A673 (cell line): Measurements from ENCODE around the gene TOR3A. TPM values are rescaled to one million over a fixed set of nuclear protein-coding genes. Genes with fewer than 3 reads are reported as not detected.

Experiments
- BruUV-seq: library from RNA; stranded (reverse); fragments of 400-500 nt; replicated peaks from 2 replicates; lab custom pipeline; 2021; lab: Mats Ljungman, UMichigan
- CTCF ChIA-PET: fragments of 300-600 bp; sonication (Branson Sonifier 250); formaldehyde crosslinking; loops from one replicate; lab custom pipeline; 2022; ENCODE audit warnings: antibody characterized with exemption; lab: Charles Lee
- POLR2A ChIA-PET: fragments of 300-600 bp; sonication (Branson Sonifier 250); formaldehyde crosslinking; loops from one replicate; lab custom pipeline; 2022; ENCODE audit warnings: antibody characterized with exemption; ENCODE audit not compliant: low non-redundant PET; lab: Charles Lee
- DNase-seq: peaks from one replicate; pipeline ENCODE4 v3.0.0-alpha.2; 2015; ENCODE audit warnings: low spot score
- H3K27ac ChIP-seq: fragments of 200-600 bp; sonication (generic); 2 replicates; pipeline ENCODE4 v1.5.1; 2016; ENCODE audit warnings: mixed run types, low read depth, mild to moderate bottlenecking, mixed read lengths, antibody characterized with exemption, low read length; ENCODE audit not compliant: poor library complexity, severe bottlenecking
- H3K27me3 ChIP-seq: fragments of 200-600 bp; sonication (generic); replicated peaks from 2 replicates; pipeline ENCODE4 v1.6.1; 2017; ENCODE audit warnings: mixed run types, low read depth, mild to moderate bottlenecking, mixed read lengths, antibody characterized with exemption, low read length; ENCODE audit not compliant: insufficient read depth, poor library complexity
- H3K36me3 ChIP-seq: fragments of 200-600 bp; sonication (generic); 2 replicates; pipeline ENCODE4 v1.6.1; 2016; ENCODE audit warnings: mixed run types, mild to moderate bottlenecking, mixed read lengths, antibody characterized with exemption, low read length; ENCODE audit not compliant: insufficient read depth, poor library complexity, severe bottlenecking
- H3K4me1 ChIP-seq: fragments of 200-600 bp; sonication (generic); 2 replicates; pipeline ENCODE4 v1.6.1; 2017; ENCODE audit warnings: mixed run types, mild to moderate bottlenecking, mixed read lengths, antibody characterized with exemption, low read length; ENCODE audit not compliant: insufficient read depth, poor library complexity, severe bottlenecking
- H3K4me3 ChIP-seq: fragments of 200-600 bp; sonication (generic); 2 replicates; pipeline ENCODE4 v1.5.1; 2016; ENCODE audit warnings: low read depth, mixed run types, mild to moderate bottlenecking, mixed read lengths, low read length; ENCODE audit not compliant: poor library complexity, severe bottlenecking
- H3K9me3 ChIP-seq: fragments of 200-600 bp; sonication (generic); 2 replicates; pipeline ENCODE4 v1.6.1; 2016; ENCODE audit warnings: mixed run types, low read depth, mild to moderate bottlenecking, mixed read lengths, antibody characterized with exemption, low read length; ENCODE audit not compliant: poor library complexity, severe bottlenecking
- CTCF ChIP-seq: fragments of 300-800, 200-600 bp; sonication (generic); conservative IDR thresholded peaks from 2 replicates; pipeline ENCODE4 v1.5.1; 2017; ENCODE audit warnings: low read depth, mild to moderate bottlenecking, antibody characterized with exemption, low read length, moderate library complexity, mixed read lengths
- EZH2 ChIP-seq: fragments of 200-600 bp; sonication (generic); IDR thresholded peaks from 2 replicates; pipeline ENCODE4 v1.6.1; 2017; ENCODE audit warnings: borderline replicate concordance, low read depth, mild to moderate bottlenecking, mixed read lengths, antibody characterized with exemption, low read length; ENCODE audit not compliant: poor library complexity, severe bottlenecking
- intact Hi-C: fragments of 100-400 bp; cut with micrococcal nuclease; formaldehyde crosslinking; loops from one replicate; pipeline ENCODE4 v1.10.0; 2022; ENCODE audit not compliant: unreplicated experiment
- total RNA-seq: library from RNA; stranded (reverse); gene quantifications from 2 replicates; pipeline ENCODE4 v1.2.3, GENCODE V29; 2021

Gene TOR3A
- total RNA-seq, 1 experiment from 2014 or later = 21.0 TPM

- Histone ChIP-seq H3K27ac (no peak overlapping the region), H3K27me3 (no peaks in the 10 kb centered on the region), H3K4me3 (no peak overlapping the region), H3K9me3 (no peaks in the 10 kb centered on the region), H3K36me3 (peaks cover 8% of the 10 kb centered on the region), H3K4me1 (peaks cover 22% of the 10 kb centered on the region)
- BruUV-seq = no TSS peak
- no peak for DNase-seq
- intact Hi-C loops = no loop called here
- TF ChIP-seq CTCF (no peak), EZH2 (no peak)
- ChIA-PET CTCF (interaction anchor here (0.6 kb wide), 1 partner anchor 391 kb away, joined by 3 read pairs; no protein-coding TSS in a partner anchor), POLR2A (no interaction called here)
Measured at GRCh38 chr1:179087665-179088064, 5.8 kb downstream of the TOR3A start.

DNA sequence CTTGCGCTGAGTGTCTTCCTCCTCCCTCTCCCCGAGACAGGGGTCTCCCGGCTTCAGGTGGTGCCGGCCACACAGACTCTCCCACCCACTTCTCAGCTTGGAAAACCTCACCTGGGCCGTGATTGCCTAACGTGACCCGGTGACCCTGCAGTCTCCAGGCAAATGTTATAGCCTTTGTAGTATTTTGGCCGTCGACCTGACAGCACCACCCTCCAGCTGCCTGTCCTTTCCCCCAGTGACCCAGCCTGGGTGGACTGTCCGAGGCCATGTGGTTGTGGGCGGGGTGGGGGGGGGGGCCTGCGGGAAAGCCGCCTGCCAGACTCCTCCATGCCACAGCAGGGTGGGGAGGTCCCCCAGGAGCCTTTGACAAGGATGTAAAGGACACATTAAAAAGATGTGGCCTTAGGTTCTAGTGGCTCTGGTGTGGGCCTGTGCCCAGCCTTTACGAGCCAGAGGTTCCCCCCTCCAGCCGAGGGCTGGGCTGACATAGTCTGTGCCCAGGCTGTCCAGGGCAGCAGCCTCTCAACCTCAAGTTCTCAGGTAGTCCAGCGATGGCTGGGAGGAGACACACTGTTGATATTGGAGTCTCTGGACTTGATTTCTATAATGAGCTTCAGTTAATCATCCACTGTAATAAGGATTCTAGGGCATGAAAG lies 8.1 kb downstream of the TOR3A start:
- POLR2A ChIA-PET = no interaction called here
- BruUV-seq = no TSS peak
- CTCF ChIA-PET = interaction anchor here (0.8 kb wide), 1 partner anchor 31 kb away, joined by 3 read pairs; no protein-coding TSS in a partner anchor
- no peak for TF ChIP-seq CTCF
- no peak for TF ChIP-seq EZH2
- no peaks in the 10 kb centered on the region for H3K27me3 ChIP-seq
- H3K4me3 ChIP-seq = no peak overlapping the region
- intact Hi-C loops = no loop called here
- peaks cover 17% of the 10 kb centered on the region for H3K4me1 ChIP-seq
- H3K36me3 ChIP-seq = peaks cover 27% of the 10 kb centered on the region
- H3K9me3 ChIP-seq = no peaks in the 10 kb centered on the region
- no peak overlapping the region for H3K27ac ChIP-seq
- DNase-seq = no peak

DNA sequence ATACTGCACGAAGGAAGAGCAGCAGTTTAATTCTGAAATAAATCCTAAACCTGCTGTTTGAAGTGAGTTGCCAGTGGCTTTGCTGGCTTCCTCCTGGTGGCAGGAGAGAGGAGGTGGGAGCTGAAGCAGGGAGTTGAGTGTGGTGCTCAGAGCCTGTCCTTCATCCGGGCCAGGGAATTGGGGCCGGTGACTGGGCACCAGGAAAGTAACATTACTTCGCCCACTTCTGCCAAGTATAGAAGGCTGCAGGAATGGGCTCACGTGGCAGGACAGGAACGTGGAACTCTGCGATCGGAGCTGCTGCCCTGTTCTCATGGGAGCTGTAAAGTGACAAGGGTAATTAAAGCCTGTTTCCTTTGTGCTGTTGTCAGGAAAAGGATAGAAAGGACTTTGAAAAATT lies 8.7 kb downstream of the TOR3A start:
- POLR2A ChIA-PET = no interaction called here
- H3K4me1 ChIP-seq = peaks cover 17% of the 10 kb centered on the region
- H3K27ac ChIP-seq = peak overlapping the region; percentile 26
- CTCF ChIA-PET = interaction anchor here (0.8 kb wide), 1 partner anchor 31 kb away, joined by 3 read pairs; no protein-coding TSS in a partner anchor
- H3K27me3 ChIP-seq = no peaks in the 10 kb centered on the region
- no peaks in the 10 kb centered on the region for H3K9me3 ChIP-seq
- BruUV-seq = no TSS peak
- H3K36me3 ChIP-seq = peaks cover 33% of the 10 kb centered on the region
- TF ChIP-seq EZH2 (no peak), CTCF (peak; percentile 33; the same call in 1 of the 2 replicates)
- intact Hi-C loops = no loop called here
- peak; percentile 83 for DNase-seq
- no peak overlapping the region for H3K4me3 ChIP-seq
